ENCODE measurements around the gene RPS6KA4.
"Not testable (repeated sequence)": the region's sequence is repeated elsewhere in the genome, so short reads cannot be mapped to it uniquely, and the experiment has no call there.

Gene RPS6KA4

GRCh38 chr11:64415996-64416728 lies 57.2 kb downstream of the RPS6KA4 start:
- no peak for DNase-seq (ENCODE audit: low read depth in 2 of 3, low spot score in 1 of 3)

- not testable (repeated sequence) for DNase-seq (ENCODE audit: low read depth in 2 of 3, low spot score in 1 of 3)
Observed at GRCh38 chr11:64418233-64418632, 59.3 kb downstream of the RPS6KA4 start.

- DNase-seq (ENCODE audit: low read depth in 2 of 3, low spot score in 1 of 3) = no peak
Observed at GRCh38 chr11:64419257-64419790, 60.4 kb downstream of the RPS6KA4 start.

GRCh38 chr11:64419818-64420485 lies 61.0 kb downstream of the RPS6KA4 start:
- no peak for DNase-seq (ENCODE audit: low read depth in 2 of 3, low spot score in 1 of 3)

All from stimulated activated CD4-positive, alpha-beta T cell treated with anti-CD3 and anti-CD28 coated beads, Interleukin-12 subunit alpha, Interleukin-12 subunit beta, amount 100 ng/mL, for 48 hours (primary cell).